Neuronal stem cell (in vitro differentiated cells): ENCODE measurements around the gene TBC1D16.

Experiments used
- DNase-seq: peaks from one replicate; pipeline ENCODE4 v3.0.0-alpha.2; 2013; ENCODE audit warnings: low spot score
- H2AFZ ChIP-seq: one replicate; pipeline ENCODE4 v1.6.1; 2013; ENCODE audit warnings: mild to moderate bottlenecking, low read length, inconsistent platforms
- H2AK5ac ChIP-seq: 2 replicates; pipeline ENCODE4 v1.6.1; 2013; ENCODE audit warnings: low read depth, mild to moderate bottlenecking, inconsistent platforms, low read length, moderate library complexity, mixed read lengths
- H2BK120ac ChIP-seq: 2 replicates; pipeline ENCODE4 v1.6.1; 2013; ENCODE audit warnings: low read depth, mild to moderate bottlenecking, inconsistent platforms, low read length, moderate library complexity, mixed read lengths
- H2BK12ac ChIP-seq: one replicate; pipeline ENCODE4 v1.6.1; 2013; ENCODE audit warnings: low read length, inconsistent platforms
- H2BK15ac ChIP-seq: 2 replicates; pipeline ENCODE4 v1.6.1; 2013; ENCODE audit warnings: mild to moderate bottlenecking, low read length, inconsistent platforms, mixed read lengths
- H2BK5ac ChIP-seq: one replicate; pipeline ENCODE4 v1.6.1; 2013; ENCODE audit warnings: inconsistent platforms, mild to moderate bottlenecking, low read length, moderate library complexity
- H3K14ac ChIP-seq: one replicate; pipeline ENCODE4 v1.6.1; 2013; ENCODE audit warnings: low read length, inconsistent platforms
- H3K18ac ChIP-seq: 2 replicates; pipeline ENCODE4 v1.6.1; 2013; ENCODE audit warnings: low read length, inconsistent platforms
- H3K23ac ChIP-seq: 2 replicates; pipeline ENCODE4 v1.6.1; 2013; ENCODE audit warnings: low read depth, mild to moderate bottlenecking, mixed read lengths, low read length, inconsistent platforms; ENCODE audit not compliant: poor library complexity
- H3K27ac ChIP-seq: replicated peaks from 3 replicates; pipeline ENCODE4 v1.5.1; 2013; ENCODE audit warnings: low read length, inconsistent platforms
- H3K27me3 ChIP-seq, 3 experiments: 2 replicates each; pipeline ENCODE4 v1.6.1; 2013; ENCODE audit warnings: low read length in 3 of 3, mild to moderate bottlenecking in 2 of 3, inconsistent platforms in 1 of 3, low read depth in 1 of 3, mixed read lengths in 1 of 3, moderate library complexity in 1 of 3; ENCODE audit not compliant: control insufficient read depth in 3 of 3, insufficient read depth in 3 of 3
- H3K36me3 ChIP-seq, 2 donors: replicated peaks in 1 of 2; 2 replicates each; pipeline ENCODE4 v1.6.1; 2013; ENCODE audit warnings: low read length in 2 of 2; ENCODE audit not compliant: control insufficient read depth in 2 of 2, insufficient read depth in 2 of 2
- H3K4ac ChIP-seq: 2 replicates; pipeline ENCODE4 v1.6.1; 2013; ENCODE audit warnings: inconsistent platforms, mild to moderate bottlenecking, low read length, moderate library complexity
- H3K4me1 ChIP-seq, 2 donors: 1 replicate in 1 of 2; 2 replicates in 1 of 2; pipeline ENCODE4 v1.6.1; 2013; ENCODE audit warnings: low read length in 2 of 2, low read depth in 1 of 2; ENCODE audit not compliant: control insufficient read depth in 2 of 2, insufficient read depth in 1 of 2
- H3K4me2 ChIP-seq: one replicate; pipeline ENCODE4 v1.6.1; 2013; ENCODE audit warnings: mild to moderate bottlenecking, low read length, inconsistent platforms; ENCODE audit not compliant: insufficient read depth, poor library complexity, severe bottlenecking
- H3K4me3 ChIP-seq, 2 donors: 2 replicates each; pipeline ENCODE4 v1.5.1; 2013; ENCODE audit warnings: low read length in 2 of 2, mild to moderate bottlenecking in 2 of 2, inconsistent platforms in 1 of 2, moderate library complexity in 1 of 2
- H3K79me1 ChIP-seq: one replicate; pipeline ENCODE4 v1.6.1; 2013; ENCODE audit warnings: low read depth, mild to moderate bottlenecking, inconsistent platforms, low read length, moderate library complexity
- H3K9ac ChIP-seq: one replicate; pipeline ENCODE4 v1.6.1; 2013; ENCODE audit warnings: mild to moderate bottlenecking, low read depth, low read length, inconsistent platforms; ENCODE audit not compliant: poor library complexity
- H3K9me3 ChIP-seq, 2 donors: replicated peaks in 1 of 2; 2 replicates each; pipeline versions ENCODE3 to v1.6.1; 2013; ENCODE audit warnings: low read length in 2 of 2, mild to moderate bottlenecking in 2 of 2, inconsistent platforms in 1 of 2, low read depth in 1 of 2, mixed read lengths in 1 of 2, moderate library complexity in 1 of 2; ENCODE audit not compliant: control insufficient read depth in 2 of 2, insufficient read depth in 1 of 2
- H4K8ac ChIP-seq: one replicate; pipeline ENCODE4 v1.6.1; 2013; ENCODE audit warnings: low read depth, mild to moderate bottlenecking, inconsistent platforms, low read length, moderate library complexity
- H4K91ac ChIP-seq: one replicate; pipeline ENCODE4 v1.6.1; 2013; ENCODE audit warnings: low read length, low read depth, mild to moderate bottlenecking, inconsistent platforms; ENCODE audit not compliant: poor library complexity
- WGBS, 2 donors: extraction: QIAGEN DNeasy Blood & Tissue Kit; methylation state at CpG; one replicate each; pipeline ENCODE4 v1.1.7; 2013; ENCODE audit warnings: missing lambda C conversion rate in 2 of 2, mixed read lengths in 1 of 2; ENCODE audit not compliant: insufficient read length in 2 of 2, insufficient replicate concordance in 1 of 2; ENCODE audit errors: extremely low coverage in 2 of 2; 5-methylcytosine and 5-hydroxymethylcytosine counted together

Gene TBC1D16

DNA sequence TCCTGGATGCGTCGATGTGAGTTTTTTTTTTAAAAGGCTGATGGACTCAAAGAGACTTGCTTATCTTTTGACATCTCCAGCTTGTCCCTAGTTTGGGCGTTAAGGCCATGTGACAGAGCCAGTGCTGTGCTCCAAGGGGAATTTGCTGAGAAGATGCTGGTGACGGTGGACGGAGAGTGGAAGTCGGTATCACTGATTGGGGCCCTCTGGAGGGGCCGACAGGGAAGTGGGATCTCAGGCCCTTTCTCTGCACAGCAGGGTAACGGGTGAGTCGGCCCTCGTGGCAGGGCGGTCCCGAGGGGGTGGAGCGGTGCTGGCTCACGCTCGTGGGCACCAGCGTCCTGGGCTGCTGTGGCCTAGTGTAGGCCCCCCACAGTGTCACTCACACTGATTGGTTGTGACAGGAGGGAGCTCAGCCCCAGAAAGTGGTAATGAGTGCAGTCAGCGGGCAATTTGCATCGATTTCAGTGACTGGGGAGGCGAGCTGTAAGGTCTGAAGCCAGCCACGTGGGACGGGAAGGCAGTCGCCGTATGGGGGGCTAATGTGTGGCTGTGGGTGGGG is 91.3 kb downstream of the TBC1D16 start:
- H2AFZ ChIP-seq: no peak overlapping the region
- H4K91ac ChIP-seq: no peak overlapping the region
- peaks cover 4% of the 10 kb centered on the region for H3K79me1 ChIP-seq
- no peak for DNase-seq
- H2BK15ac ChIP-seq: peak overlapping the region; percentile 77
- H2BK12ac ChIP-seq: no peak overlapping the region
- H3K18ac ChIP-seq: peak overlapping the region; percentile 65
- H3K36me3 ChIP-seq: peaks cover 37 to 97% of the 10 kb centered on the region in 2 donors
- peak overlapping the region; percentile 63 for H2BK120ac ChIP-seq
- H3K4me2 ChIP-seq: no peak overlapping the region
- WGBS, 2 donors: no CpG with 5 or more reads among the region's 23 CpGs
- H3K27ac ChIP-seq: no peak overlapping the region
- no peaks in the 10 kb centered on the region for H3K9me3 ChIP-seq
- no peaks in the 10 kb centered on the region for H3K27me3 ChIP-seq
- peak overlapping the region; percentile 74 for H3K9ac ChIP-seq
- peak overlapping the region; percentile 96 for H3K23ac ChIP-seq
- H2BK5ac ChIP-seq: no peak overlapping the region
- H3K4me1 ChIP-seq: peaks cover 3 to 21% of the 10 kb centered on the region in 2 donors
- H3K14ac ChIP-seq: no peak overlapping the region
- H3K4me3 ChIP-seq: no peak overlapping the region
- H3K4ac ChIP-seq: no peak overlapping the region
- peak overlapping the region; percentile 87 for H2AK5ac ChIP-seq
- H4K8ac ChIP-seq: no peak overlapping the region

DNA sequence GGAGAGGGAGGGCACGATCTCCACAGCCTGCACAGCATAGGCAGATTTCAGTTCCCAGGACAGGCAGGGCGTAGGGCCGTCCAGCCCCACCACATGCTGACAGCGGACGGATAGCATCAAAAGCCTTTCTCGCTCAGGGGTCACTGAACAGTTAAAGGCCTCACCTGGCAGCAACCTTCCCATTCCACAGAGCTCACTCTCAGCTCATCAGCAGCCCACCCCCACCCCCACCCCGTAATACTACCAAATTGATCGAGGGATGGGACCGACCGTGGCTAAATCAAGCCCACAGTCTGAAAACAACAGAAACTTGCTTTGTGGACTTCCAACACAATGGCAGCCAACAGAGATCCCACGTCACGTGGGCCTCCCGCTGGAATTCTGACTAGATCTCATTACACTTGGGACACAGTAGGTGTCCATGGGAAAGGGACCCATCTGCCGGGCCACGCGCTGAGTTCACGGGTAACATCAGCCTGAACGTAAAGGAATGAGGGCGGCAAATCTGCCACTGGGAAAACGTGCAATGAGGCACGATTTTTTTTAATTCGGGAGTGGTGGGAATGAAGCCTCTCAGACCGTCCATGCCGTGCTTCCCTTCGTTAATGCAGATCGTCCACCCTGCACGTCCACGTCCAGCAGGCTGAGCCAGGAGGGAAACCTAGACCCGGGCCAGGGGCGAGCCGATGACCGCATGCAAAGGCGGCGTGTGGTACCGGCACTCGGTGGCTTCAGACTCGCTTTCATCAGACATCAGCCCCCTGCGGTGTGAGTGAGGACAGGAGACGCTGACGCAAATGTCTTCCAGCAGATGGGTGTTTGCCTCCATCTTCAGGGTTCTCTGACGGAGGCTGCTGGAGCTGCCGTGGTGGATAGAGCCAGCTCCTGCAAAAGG is 92.1 kb downstream of the TBC1D16 start:
- Histone ChIP-seq H2BK15ac (peak overlapping the region; percentile 71), H3K4me1 (peaks cover 0 to 13% of the 10 kb centered on the region in 2 donors), H4K91ac (no peak overlapping the region), H3K18ac (peak overlapping the region; percentile 81), H3K36me3 (peaks cover 34 to 97% of the 10 kb centered on the region in 2 donors), H3K23ac (no peak overlapping the region), H3K79me1 (peaks cover 4% of the 10 kb centered on the region), H2BK5ac (no peak overlapping the region), H3K4me2 (no peak overlapping the region), H3K4me3 (no peak overlapping the region), H2BK12ac (no peak overlapping the region), H2AFZ (no peak overlapping the region), H3K9me3 (no peaks in the 10 kb centered on the region), H2BK120ac (no peak overlapping the region), H3K4ac (no peak overlapping the region), H3K9ac (peak overlapping the region; percentile 7), H2AK5ac (peak overlapping the region; percentile 56), H3K27ac (peak overlapping the region; percentile 46), H4K8ac (no peak overlapping the region), H3K14ac (peak overlapping the region; percentile 86), H3K27me3 (no peaks in the 10 kb centered on the region)
- WGBS, 2 donors: no CpG with 5 or more reads among the region's 42 CpGs
- DNase-seq: no peak

DNA sequence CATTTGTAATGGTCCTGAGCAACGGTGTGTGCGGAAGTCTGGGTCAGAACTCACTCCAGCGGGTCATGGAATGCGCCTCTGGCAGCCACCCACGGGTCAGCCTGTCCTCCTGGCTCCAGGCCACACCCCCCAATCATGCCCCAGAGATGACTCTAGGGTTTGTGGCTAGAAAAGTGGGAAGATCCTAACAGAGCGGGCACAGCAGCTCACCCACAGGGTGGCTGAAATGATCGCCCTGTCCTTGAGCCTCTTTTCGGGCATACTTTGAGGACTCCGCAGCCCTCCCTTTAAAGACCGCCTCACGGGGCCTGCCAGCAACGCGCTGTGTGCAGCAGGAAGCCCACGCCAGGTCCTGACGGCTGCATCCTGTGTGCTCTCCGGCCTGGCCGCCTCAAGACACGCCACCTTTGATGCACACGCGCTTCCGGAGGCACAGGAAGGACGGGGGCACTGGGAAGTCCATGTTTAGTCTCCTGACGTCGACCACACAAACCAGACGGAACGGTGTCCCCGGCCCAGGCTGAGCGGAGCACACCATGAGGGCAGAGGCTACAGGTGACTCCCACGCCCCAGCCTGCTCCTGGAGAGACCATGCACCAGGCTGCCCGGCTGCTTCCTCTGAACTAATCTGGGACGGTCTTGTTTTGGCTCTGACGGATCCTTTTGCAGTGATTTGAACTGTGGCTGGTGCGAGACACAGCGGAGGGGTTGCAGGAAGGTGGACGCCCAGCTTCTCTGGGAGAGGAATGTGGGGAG is 92.9 kb downstream of the TBC1D16 start:
- no peak overlapping the region for H3K4ac ChIP-seq
- DNase-seq: no peak
- WGBS, 2 donors: no CpG with 5 or more reads among the region's 35 CpGs
- H3K14ac ChIP-seq: peak overlapping the region; percentile 86
- H3K18ac ChIP-seq: peak overlapping the region; percentile 59
- H2BK15ac ChIP-seq: peak overlapping the region; percentile 71
- H3K79me1 ChIP-seq: peaks cover 4% of the 10 kb centered on the region
- no peak overlapping the region for H4K91ac ChIP-seq
- H4K8ac ChIP-seq: no peak overlapping the region
- no peak overlapping the region for H2AFZ ChIP-seq
- no peaks in the 10 kb centered on the region for H3K9me3 ChIP-seq
- peak overlapping the region; percentile 57 for H3K23ac ChIP-seq
- no peak overlapping the region for H2BK120ac ChIP-seq
- H2BK12ac ChIP-seq: peak overlapping the region; percentile 36
- peak overlapping the region; percentile 46 for H3K27ac ChIP-seq
- no peaks in the 10 kb centered on the region for H3K27me3 ChIP-seq
- H3K36me3 ChIP-seq: peaks cover 29 to 98% of the 10 kb centered on the region in 2 donors
- peak overlapping the region; percentile 56 for H2AK5ac ChIP-seq
- H3K9ac ChIP-seq: peak overlapping the region; percentile 72
- H3K4me2 ChIP-seq: no peak overlapping the region
- H2BK5ac ChIP-seq: peak overlapping the region; percentile 77
- H3K4me3 ChIP-seq: no peak overlapping the region
- peaks cover 0 to 17% of the 10 kb centered on the region in 2 donors for H3K4me1 ChIP-seq
